Midbrain (tissue), 1 donor: ENCODE measurements around the gene IZUMO4.

Experiments
- DNase-seq: peaks from one replicate; lab custom pipeline; 2025; lab: John Stamatoyannopoulos, UW

The IZUMO4 gene

GRCh38 chr19:2148482-2149135, 51.9 kb downstream of the IZUMO4 start:
- no peak for DNase-seq
